WTC11 (cell line): ENCODE data around the gene DAZAP2. TPM values are rescaled to one million over a fixed set of nuclear protein-coding genes. Genes with fewer than 3 reads are reported as not detected.

Experiments
- ATAC-seq: fragments of 200-7000 bp; cut with Tn5 transposase; 2 replicates; pipeline ENCODE4 v1.10.0; 2021; ENCODE audit warnings: mild to moderate bottlenecking, moderate library complexity
- Bru-seq: library from RNA; stranded (reverse); fragments of 400-500 nt; gene quantifications from one replicate; lab custom pipeline; 2021; lab: Mats Ljungman, UMichigan
- CTCF ChIA-PET: fragments of 300-600 bp; sonication (Branson Sonifier 250); formaldehyde crosslinking; loops from one replicate; lab custom pipeline; 2021; ENCODE audit warnings: antibody characterized with exemption; lab: Charles Lee
- POLR2A ChIA-PET: fragments of 350-600 bp; sonication (Branson Sonifier 250); formaldehyde crosslinking; loops from one replicate; lab custom pipeline; 2021; ENCODE audit warnings: antibody characterized with exemption; lab: Charles Lee
- DNase-seq: peaks from one replicate; pipeline ENCODE4 v3.0.0; 2021; ENCODE audit warnings: low spot score
- H3K27ac Mint-ChIP-seq: 2 replicates; pipeline ENCODE4 v1.8.0; 2021; ENCODE audit warnings: mixed read lengths
- H3K27me3 Mint-ChIP-seq: 2 replicates; pipeline ENCODE4 v1.8.0; 2021; ENCODE audit warnings: low read depth, mild to moderate bottlenecking, moderate library complexity, mixed read lengths
- H3K36me3 Mint-ChIP-seq: 2 replicates; pipeline ENCODE4 v1.8.0; 2021; ENCODE audit warnings: mixed read lengths
- H3K4me1 Mint-ChIP-seq: 2 replicates; pipeline ENCODE4 v1.8.0; 2022; ENCODE audit warnings: mixed read lengths
- H3K4me3 Mint-ChIP-seq: 2 replicates; pipeline ENCODE4 v1.8.0; 2021; ENCODE audit warnings: mild to moderate bottlenecking, moderate library complexity, mixed read lengths
- H3K9me3 Mint-ChIP-seq: 2 replicates; pipeline ENCODE4 v1.8.0; 2021; ENCODE audit warnings: mixed read lengths
- ATF1 ChIP-seq: sonication (generic); formaldehyde crosslinking; IDR thresholded peaks from 2 replicates; pipeline ENCODE4 v1.8.1; 2023; ENCODE audit warnings: mild to moderate bottlenecking, moderate library complexity, missing genetic modification reagents
- ETV6 ChIP-seq: sonication (generic); formaldehyde crosslinking; IDR thresholded peaks from 2 replicates; pipeline ENCODE4 v1.8.1; 2022; ENCODE audit warnings: mild to moderate bottlenecking, missing genetic modification reagents
- GABPB1 ChIP-seq: sonication (generic); formaldehyde crosslinking; IDR thresholded peaks from 2 replicates; pipeline ENCODE4 v1.8.1; 2023; ENCODE audit warnings: mild to moderate bottlenecking, missing genetic modification reagents
- HMGA2 ChIP-seq: fragments of 250-450 bp; sonication (Bioruptor Pico); IDR thresholded peaks from 2 replicates; pipeline ENCODE4 v1.4.0; 2021; ENCODE audit warnings: mild to moderate bottlenecking, moderate library complexity
- PRRX2 ChIP-seq: fragments of 250-450 bp; sonication (Bioruptor Pico); IDR thresholded peaks from 2 replicates; pipeline ENCODE4 v1.8.0; 2021; ENCODE audit warnings: mild to moderate bottlenecking
- RELA ChIP-seq: sonication (generic); formaldehyde crosslinking; IDR thresholded peaks from 2 replicates; pipeline ENCODE4 v1.8.1; 2022; ENCODE audit warnings: missing genetic modification reagents, mild to moderate bottlenecking, borderline replicate concordance
- RORB ChIP-seq: fragments of 250-450 bp; sonication (Bioruptor Pico); IDR thresholded peaks from 2 replicates; pipeline ENCODE4 v1.9.0; 2021; ENCODE audit warnings: mild to moderate bottlenecking
- SMAD3 ChIP-seq: sonication (generic); formaldehyde crosslinking; IDR thresholded peaks from 2 replicates; pipeline ENCODE4 v1.8.0; 2022; ENCODE audit warnings: missing genetic modification reagents, mild to moderate bottlenecking, borderline replicate concordance
- SMAD4 ChIP-seq: sonication (generic); formaldehyde crosslinking; IDR thresholded peaks from 2 replicates; pipeline ENCODE4 v1.8.0; 2022; ENCODE audit warnings: mild to moderate bottlenecking, missing genetic modification reagents
- SP1 ChIP-seq: sonication (generic); formaldehyde crosslinking; conservative IDR thresholded peaks from 2 replicates; pipeline ENCODE4 v1.8.1; 2022; ENCODE audit warnings: missing genetic modification reagents
- TEAD1 ChIP-seq: sonication (generic); formaldehyde crosslinking; IDR thresholded peaks from 2 replicates; pipeline ENCODE4 v1.8.0; 2022; ENCODE audit warnings: mild to moderate bottlenecking, missing genetic modification reagents
- ZNF138 ChIP-seq: sonication (generic); formaldehyde crosslinking; conservative IDR thresholded peaks from 2 replicates; pipeline ENCODE4 v1.8.1; 2022; ENCODE audit warnings: mild to moderate bottlenecking, moderate library complexity, missing genetic modification reagents
- ZNF219 ChIP-seq: sonication (generic); formaldehyde crosslinking; IDR thresholded peaks from 2 replicates; pipeline ENCODE4 v1.8.0; 2023; ENCODE audit warnings: missing genetic modification reagents, mild to moderate bottlenecking, borderline replicate concordance
- ZNF416 ChIP-seq: fragments of 250-450 bp; sonication (Bioruptor Pico); IDR thresholded peaks from 2 replicates; pipeline ENCODE4 v1.9.0; 2021; ENCODE audit warnings: mild to moderate bottlenecking, inconsistent platforms
- long read RNA-seq, 3 experiments: library from RNA in 1 of 3; library from capped mRNA in 1 of 3; library from polyadenylated mRNA in 1 of 3; unstranded in 2 of 3; stranded (forward) in 1 of 3; transcript quantifications; one replicate each; pipeline ENCODE4 v2.0.0, GENCODE V29; 2021
- total RNA-seq: library from RNA; stranded (reverse); gene quantifications from 3 replicates; pipeline ENCODE4 v1.2.3, GENCODE V29; 2021
- TF ChIP-seq, protein P1 (sequence below): sonication (generic); formaldehyde crosslinking; IDR thresholded peaks from 2 replicates; pipeline ENCODE4 v1.8.1; 2023; ENCODE audit warnings: mild to moderate bottlenecking, missing genetic modification reagents, moderate library complexity
- TF ChIP-seq, protein P2 (sequence below): sonication (generic); formaldehyde crosslinking; IDR thresholded peaks from 2 replicates; pipeline ENCODE4 v1.8.1; 2022; ENCODE audit warnings: low read depth, mild to moderate bottlenecking, moderate library complexity, missing genetic modification reagents, borderline replicate concordance
- TF ChIP-seq, protein P3 (sequence below): sonication (generic); formaldehyde crosslinking; IDR thresholded peaks from 2 replicates; pipeline ENCODE4 v1.8.0; 2023; ENCODE audit warnings: missing genetic modification reagents, mild to moderate bottlenecking, borderline replicate concordance
- TF ChIP-seq, protein P4 (sequence below): fragments of 250-450 bp; sonication (Bioruptor Pico); IDR thresholded peaks from 2 replicates; pipeline ENCODE4 v1.8.0; 2021; ENCODE audit warnings: mild to moderate bottlenecking
- TF ChIP-seq, protein P5 (sequence below): sonication (generic); formaldehyde crosslinking; IDR thresholded peaks from 2 replicates; pipeline ENCODE4 v1.8.0; 2022; ENCODE audit warnings: missing genetic modification reagents
- TF ChIP-seq, protein P6 (sequence below): sonication (generic); formaldehyde crosslinking; IDR thresholded peaks from 2 replicates; pipeline ENCODE4 v1.8.0; 2022; ENCODE audit warnings: mild to moderate bottlenecking, missing genetic modification reagents

The DAZAP2 gene, protein sequence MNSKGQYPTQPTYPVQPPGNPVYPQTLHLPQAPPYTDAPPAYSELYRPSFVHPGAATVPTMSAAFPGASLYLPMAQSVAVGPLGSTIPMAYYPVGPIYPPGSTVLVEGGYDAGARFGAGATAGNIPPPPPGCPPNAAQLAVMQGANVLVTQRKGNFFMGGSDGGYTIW
- total RNA-seq (30.4 to 35.8 TPM (median 33.0 TPM) in 3 replicates), Bru-seq, nascent RNA (percentile 71 among the genes with signal in this experiment)
- long read RNA-seq, experiment 1, transcript DAZAP2-201 (4 exons, 2,598 nt), result major isoform, 144 of 195 reads
- long read RNA-seq, experiment 1, transcript DAZAP2-206 (2 exons, 598 nt), result minor isoform, 10 of 195 reads
- long read RNA-seq, experiment 1, transcript DAZAP2-202 (4 exons, 1,117 nt), result minor isoform, 18 of 195 reads
- long read RNA-seq, experiment 1, partial matches to known transcripts, result 1 of 195 reads
- long read RNA-seq, experiment 1, other reads (novel, unspliced or antisense), result 19 of 195 reads
- long read RNA-seq, experiment 2, transcript DAZAP2-201 (4 exons, 2,598 nt), result major isoform, 25 of 67 reads
- long read RNA-seq, experiment 2, transcript DAZAP2-206 (2 exons, 598 nt), result minor isoform, 5 of 67 reads
- long read RNA-seq, experiment 2, partial matches to known transcripts, result 17 of 67 reads
- long read RNA-seq, experiment 2, other reads (novel, unspliced or antisense), result 15 of 67 reads
- long read RNA-seq, experiment 3, transcript DAZAP2-202 (4 exons, 1,117 nt), result minor isoform, 16 of 153 reads
- long read RNA-seq, experiment 3, transcript DAZAP2-201 (4 exons, 2,598 nt), result major isoform, 118 of 153 reads
- long read RNA-seq, experiment 3, partial matches to known transcripts, result 2 of 153 reads
- long read RNA-seq, experiment 3, other reads (novel, unspliced or antisense), result 13 of 153 reads

DNA sequence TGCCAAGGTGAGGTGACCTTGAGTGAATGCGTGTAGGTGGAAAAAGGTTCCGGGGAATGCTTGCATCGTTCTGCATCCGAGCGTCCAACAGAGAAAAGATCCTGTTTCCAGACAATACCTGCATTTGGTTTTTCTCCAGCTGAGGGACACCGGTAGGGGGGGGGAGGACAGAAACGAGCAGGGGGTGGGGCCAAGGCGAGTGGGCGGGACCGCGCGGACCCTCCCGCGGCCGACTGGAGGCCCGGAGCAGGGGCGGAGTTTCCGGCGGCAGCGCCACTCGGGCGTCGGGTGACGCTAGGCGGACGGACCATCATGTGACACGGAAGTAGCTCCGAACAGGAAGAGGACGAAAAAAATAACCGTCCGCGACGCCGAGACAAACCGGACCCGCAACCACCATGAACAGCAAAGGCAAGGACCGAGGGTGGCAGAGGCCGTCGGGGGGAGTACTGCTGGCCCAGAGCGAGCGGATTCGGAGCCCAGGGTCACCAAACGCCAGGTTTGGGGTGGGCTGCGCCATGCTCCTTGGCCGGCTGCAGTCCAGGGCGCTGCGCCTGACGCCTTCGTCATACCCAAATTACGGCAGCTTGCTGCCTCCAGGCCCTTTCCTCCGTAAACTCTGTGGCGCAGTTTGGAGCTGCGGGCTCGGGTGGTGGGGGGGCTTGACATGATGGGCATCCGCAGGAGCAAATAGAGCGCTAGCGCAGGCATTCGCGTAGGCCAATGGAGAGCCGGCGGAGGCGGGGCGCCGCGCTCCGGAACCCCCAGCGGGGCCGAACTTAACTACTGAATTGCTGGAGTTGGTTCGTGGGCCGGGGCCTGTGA is at the start of gene DAZAP2:
Gene DAZAP2, plus strand, starts transcription at position 317 of the 825 bp plus-strand sequence. Its CDS starts 82 bp downstream, at position 399.
- peak; percentile 94 for ATAC-seq
- CTCF ChIA-PET, result interaction anchor here (0.6 to 1.7 kb wide), 8 partner anchors 9 to 474 kb away, joined by 3 to 23 read pairs (median 5); partner anchors contain the start of gene POU6F1
- Mint-ChIP-seq H3K9me3 (no peaks in the 10 kb centered on the region), H3K4me3 (peak within 1 kb of the TSS; percentile 95), H3K4me1 (peaks cover 10% of the 10 kb centered on the region), H3K27me3 (no peaks in the 10 kb centered on the region), H3K27ac (peak within 1 kb of the TSS; percentile 99), H3K36me3 (peaks cover 30% of the 10 kb centered on the region)
- POLR2A ChIA-PET, result interaction anchor here (0.5 to 1.8 kb wide), 10 partner anchors 8 to 162 kb away, joined by 3 to 19 read pairs (median 4); partner anchors contain the start of genes CSRNP2, GALNT6 and POU6F1
- DNase-seq, result peak; percentile 97
- TF ChIP-seq GABPB1 (peak; percentile 53; the same call in 1 of the 2 replicates), ZNF416 (CRISPR knock-in tag) (no peak), ZNF219 (CRISPR knock-in tag) (0 out of 2 replicates have a peak, but pooled peaks have one; percentile 36), SMAD3 (CRISPR knock-in tag) (0 out of 2 replicates have a peak, but pooled peaks have one; percentile 35), TEAD1 (CRISPR knock-in tag) (peak; percentile 56; the same call in 1 of the 2 replicates), SMAD4 (no peak), RORB (CRISPR knock-in tag) (no peak), ZNF138 (CRISPR knock-in tag) (no peak), ETV6 (CRISPR knock-in tag) (0 out of 2 replicates have a peak, but pooled peaks have one; percentile 66), SP1 (peak; percentile 70), PRRX2 (CRISPR knock-in tag) (0 out of 2 replicates have a peak, but pooled peaks have one; percentile 15), RELA (CRISPR knock-in tag) (0 out of 2 replicates have a peak, but pooled peaks have one; percentile 31), HMGA2 (CRISPR knock-in tag) (no peak), ATF1 (CRISPR knock-in tag) (no peak)
- TF ChIP-seq, protein P1, sequence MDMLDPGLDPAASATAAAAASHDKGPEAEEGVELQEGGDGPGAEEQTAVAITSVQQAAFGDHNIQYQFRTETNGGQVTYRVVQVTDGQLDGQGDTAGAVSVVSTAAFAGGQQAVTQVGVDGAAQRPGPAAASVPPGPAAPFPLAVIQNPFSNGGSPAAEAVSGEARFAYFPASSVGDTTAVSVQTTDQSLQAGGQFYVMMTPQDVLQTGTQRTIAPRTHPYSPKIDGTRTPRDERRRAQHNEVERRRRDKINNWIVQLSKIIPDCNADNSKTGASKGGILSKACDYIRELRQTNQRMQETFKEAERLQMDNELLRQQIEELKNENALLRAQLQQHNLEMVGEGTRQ (CRISPR knock-in tag), result peak; percentile 97
- TF ChIP-seq, protein P2, sequence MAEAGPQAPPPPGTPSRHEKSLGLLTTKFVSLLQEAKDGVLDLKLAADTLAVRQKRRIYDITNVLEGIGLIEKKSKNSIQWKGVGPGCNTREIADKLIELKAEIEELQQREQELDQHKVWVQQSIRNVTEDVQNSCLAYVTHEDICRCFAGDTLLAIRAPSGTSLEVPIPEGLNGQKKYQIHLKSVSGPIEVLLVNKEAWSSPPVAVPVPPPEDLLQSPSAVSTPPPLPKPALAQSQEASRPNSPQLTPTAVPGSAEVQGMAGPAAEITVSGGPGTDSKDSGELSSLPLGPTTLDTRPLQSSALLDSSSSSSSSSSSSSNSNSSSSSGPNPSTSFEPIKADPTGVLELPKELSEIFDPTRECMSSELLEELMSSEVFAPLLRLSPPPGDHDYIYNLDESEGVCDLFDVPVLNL, result no peak
- TF ChIP-seq, protein P3, sequence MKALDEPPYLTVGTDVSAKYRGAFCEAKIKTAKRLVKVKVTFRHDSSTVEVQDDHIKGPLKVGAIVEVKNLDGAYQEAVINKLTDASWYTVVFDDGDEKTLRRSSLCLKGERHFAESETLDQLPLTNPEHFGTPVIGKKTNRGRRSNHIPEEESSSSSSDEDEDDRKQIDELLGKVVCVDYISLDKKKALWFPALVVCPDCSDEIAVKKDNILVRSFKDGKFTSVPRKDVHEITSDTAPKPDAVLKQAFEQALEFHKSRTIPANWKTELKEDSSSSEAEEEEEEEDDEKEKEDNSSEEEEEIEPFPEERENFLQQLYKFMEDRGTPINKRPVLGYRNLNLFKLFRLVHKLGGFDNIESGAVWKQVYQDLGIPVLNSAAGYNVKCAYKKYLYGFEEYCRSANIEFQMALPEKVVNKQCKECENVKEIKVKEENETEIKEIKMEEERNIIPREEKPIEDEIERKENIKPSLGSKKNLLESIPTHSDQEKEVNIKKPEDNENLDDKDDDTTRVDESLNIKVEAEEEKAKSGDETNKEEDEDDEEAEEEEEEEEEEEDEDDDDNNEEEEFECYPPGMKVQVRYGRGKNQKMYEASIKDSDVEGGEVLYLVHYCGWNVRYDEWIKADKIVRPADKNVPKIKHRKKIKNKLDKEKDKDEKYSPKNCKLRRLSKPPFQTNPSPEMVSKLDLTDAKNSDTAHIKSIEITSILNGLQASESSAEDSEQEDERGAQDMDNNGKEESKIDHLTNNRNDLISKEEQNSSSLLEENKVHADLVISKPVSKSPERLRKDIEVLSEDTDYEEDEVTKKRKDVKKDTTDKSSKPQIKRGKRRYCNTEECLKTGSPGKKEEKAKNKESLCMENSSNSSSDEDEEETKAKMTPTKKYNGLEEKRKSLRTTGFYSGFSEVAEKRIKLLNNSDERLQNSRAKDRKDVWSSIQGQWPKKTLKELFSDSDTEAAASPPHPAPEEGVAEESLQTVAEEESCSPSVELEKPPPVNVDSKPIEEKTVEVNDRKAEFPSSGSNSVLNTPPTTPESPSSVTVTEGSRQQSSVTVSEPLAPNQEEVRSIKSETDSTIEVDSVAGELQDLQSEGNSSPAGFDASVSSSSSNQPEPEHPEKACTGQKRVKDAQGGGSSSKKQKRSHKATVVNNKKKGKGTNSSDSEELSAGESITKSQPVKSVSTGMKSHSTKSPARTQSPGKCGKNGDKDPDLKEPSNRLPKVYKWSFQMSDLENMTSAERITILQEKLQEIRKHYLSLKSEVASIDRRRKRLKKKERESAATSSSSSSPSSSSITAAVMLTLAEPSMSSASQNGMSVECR, result peak; percentile 84
- TF ChIP-seq, protein P4, sequence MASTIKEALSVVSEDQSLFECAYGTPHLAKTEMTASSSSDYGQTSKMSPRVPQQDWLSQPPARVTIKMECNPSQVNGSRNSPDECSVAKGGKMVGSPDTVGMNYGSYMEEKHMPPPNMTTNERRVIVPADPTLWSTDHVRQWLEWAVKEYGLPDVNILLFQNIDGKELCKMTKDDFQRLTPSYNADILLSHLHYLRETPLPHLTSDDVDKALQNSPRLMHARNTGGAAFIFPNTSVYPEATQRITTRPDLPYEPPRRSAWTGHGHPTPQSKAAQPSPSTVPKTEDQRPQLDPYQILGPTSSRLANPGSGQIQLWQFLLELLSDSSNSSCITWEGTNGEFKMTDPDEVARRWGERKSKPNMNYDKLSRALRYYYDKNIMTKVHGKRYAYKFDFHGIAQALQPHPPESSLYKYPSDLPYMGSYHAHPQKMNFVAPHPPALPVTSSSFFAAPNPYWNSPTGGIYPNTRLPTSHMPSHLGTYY (CRISPR knock-in tag), result no peak
- TF ChIP-seq, protein P5, sequence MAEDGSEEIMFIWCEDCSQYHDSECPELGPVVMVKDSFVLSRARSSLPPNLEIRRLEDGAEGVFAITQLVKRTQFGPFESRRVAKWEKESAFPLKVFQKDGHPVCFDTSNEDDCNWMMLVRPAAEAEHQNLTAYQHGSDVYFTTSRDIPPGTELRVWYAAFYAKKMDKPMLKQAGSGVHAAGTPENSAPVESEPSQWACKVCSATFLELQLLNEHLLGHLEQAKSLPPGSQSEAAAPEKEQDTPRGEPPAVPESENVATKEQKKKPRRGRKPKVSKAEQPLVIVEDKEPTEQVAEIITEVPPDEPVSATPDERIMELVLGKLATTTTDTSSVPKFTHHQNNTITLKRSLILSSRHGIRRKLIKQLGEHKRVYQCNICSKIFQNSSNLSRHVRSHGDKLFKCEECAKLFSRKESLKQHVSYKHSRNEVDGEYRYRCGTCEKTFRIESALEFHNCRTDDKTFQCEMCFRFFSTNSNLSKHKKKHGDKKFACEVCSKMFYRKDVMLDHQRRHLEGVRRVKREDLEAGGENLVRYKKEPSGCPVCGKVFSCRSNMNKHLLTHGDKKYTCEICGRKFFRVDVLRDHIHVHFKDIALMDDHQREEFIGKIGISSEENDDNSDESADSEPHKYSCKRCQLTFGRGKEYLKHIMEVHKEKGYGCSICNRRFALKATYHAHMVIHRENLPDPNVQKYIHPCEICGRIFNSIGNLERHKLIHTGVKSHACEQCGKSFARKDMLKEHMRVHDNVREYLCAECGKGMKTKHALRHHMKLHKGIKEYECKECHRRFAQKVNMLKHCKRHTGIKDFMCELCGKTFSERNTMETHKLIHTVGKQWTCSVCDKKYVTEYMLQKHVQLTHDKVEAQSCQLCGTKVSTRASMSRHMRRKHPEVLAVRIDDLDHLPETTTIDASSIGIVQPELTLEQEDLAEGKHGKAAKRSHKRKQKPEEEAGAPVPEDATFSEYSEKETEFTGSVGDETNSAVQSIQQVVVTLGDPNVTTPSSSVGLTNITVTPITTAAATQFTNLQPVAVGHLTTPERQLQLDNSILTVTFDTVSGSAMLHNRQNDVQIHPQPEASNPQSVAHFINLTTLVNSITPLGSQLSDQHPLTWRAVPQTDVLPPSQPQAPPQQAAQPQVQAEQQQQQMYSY, result peak; percentile 65; the same call in 1 of the 2 replicates
- TF ChIP-seq, protein P6, sequence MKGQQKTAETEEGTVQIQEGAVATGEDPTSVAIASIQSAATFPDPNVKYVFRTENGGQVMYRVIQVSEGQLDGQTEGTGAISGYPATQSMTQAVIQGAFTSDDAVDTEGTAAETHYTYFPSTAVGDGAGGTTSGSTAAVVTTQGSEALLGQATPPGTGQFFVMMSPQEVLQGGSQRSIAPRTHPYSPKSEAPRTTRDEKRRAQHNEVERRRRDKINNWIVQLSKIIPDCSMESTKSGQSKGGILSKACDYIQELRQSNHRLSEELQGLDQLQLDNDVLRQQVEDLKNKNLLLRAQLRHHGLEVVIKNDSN, result peak; percentile 95
